ENCODE measurements around the gene GUCA2A.

DNA sequence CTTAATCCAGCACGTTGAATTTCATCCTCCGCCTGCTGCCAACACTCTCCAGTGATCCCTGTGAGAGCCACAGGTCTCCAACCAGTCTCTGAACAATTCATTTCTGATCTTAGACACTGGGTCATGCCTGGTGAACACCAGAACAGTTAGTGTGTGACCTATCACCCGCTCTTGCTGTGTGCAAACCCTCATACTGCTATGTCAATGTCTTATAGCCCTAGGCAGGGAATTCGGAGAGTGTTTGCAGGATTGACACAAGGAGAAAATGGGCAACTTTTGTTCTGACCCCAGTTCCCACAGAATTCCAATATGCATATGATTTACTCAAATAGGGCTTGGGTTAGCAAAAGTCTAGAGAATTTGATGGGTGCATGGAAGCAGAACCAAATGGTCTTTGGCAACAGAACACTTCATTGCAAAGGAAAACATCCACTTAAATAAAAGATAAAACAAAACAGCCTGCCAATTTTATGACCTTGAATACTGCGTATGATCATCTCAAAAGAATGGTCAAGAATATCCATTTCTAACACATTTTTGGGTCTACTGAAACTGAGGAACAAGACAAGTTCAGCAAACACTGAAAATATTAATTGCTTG, 34.4 kb downstream of the GUCA2A start:
- TF ChIP-seq, protein P1, sequence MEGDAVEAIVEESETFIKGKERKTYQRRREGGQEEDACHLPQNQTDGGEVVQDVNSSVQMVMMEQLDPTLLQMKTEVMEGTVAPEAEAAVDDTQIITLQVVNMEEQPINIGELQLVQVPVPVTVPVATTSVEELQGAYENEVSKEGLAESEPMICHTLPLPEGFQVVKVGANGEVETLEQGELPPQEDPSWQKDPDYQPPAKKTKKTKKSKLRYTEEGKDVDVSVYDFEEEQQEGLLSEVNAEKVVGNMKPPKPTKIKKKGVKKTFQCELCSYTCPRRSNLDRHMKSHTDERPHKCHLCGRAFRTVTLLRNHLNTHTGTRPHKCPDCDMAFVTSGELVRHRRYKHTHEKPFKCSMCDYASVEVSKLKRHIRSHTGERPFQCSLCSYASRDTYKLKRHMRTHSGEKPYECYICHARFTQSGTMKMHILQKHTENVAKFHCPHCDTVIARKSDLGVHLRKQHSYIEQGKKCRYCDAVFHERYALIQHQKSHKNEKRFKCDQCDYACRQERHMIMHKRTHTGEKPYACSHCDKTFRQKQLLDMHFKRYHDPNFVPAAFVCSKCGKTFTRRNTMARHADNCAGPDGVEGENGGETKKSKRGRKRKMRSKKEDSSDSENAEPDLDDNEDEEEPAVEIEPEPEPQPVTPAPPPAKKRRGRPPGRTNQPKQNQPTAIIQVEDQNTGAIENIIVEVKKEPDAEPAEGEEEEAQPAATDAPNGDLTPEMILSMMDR (IDR thresholded peaks at IDR 0.05): no peak
- TF ChIP-seq EP300 (IDR thresholded peaks at IDR 0.05): no peak
